Neural progenitor cell (in vitro differentiated cells): Measurements from ENCODE around the gene CNGA1. TPM values are rescaled to one million over a fixed set of nuclear protein-coding genes. Genes with fewer than 3 reads are reported as not detected.

Experiments used
- DNase-seq: peaks from one replicate; pipeline ENCODE4 v3.0.0-alpha.2; 2016; ENCODE audit warnings: low spot score
- H2AFZ ChIP-seq: fragments of 200-600 bp; sonication (generic); replicated peaks from 2 replicates; pipeline ENCODE4 v1.6.1; 2016; ENCODE audit warnings: antibody characterized with exemption
- H3F3A ChIP-seq: fragments of 200-600 bp; sonication (generic); 2 replicates; pipeline ENCODE4 v1.6.1; 2016; ENCODE audit warnings: antibody characterized with exemption, low read depth
- H3K27ac ChIP-seq: fragments of 200-600 bp; sonication (generic); 2 replicates; pipeline ENCODE4 v1.5.1; 2016; ENCODE audit warnings: mild to moderate bottlenecking
- H3K27me3 ChIP-seq: fragments of 200-600 bp; sonication (generic); 2 replicates; pipeline ENCODE4 v1.6.1; 2016; ENCODE audit warnings: mild to moderate bottlenecking, moderate library complexity
- H3K36me3 ChIP-seq: fragments of 200-600 bp; sonication (generic); 2 replicates; pipeline ENCODE4 v1.5.1; 2016
- H3K4me1 ChIP-seq: fragments of 200-600 bp; sonication (generic); 2 replicates; pipeline ENCODE4 v1.6.1; 2016; ENCODE audit warnings: mixed run types
- H3K4me2 ChIP-seq: fragments of 200-600 bp; sonication (generic); 2 replicates; pipeline ENCODE4 v1.6.1; 2016
- H3K4me3 ChIP-seq: fragments of 200-600 bp; sonication (generic); 2 replicates; pipeline ENCODE4 v1.5.1; 2016
- H3K79me2 ChIP-seq: fragments of 200-600 bp; sonication (generic); 2 replicates; pipeline ENCODE4 v1.6.1; 2016; ENCODE audit warnings: low read depth
- H3K9ac ChIP-seq: fragments of 200-600 bp; sonication (generic); 2 replicates; pipeline ENCODE4 v1.6.1; 2016
- H3K9me3 ChIP-seq: fragments of 200-600 bp; sonication (generic); 2 replicates; pipeline ENCODE4 v1.5.1; 2016; ENCODE audit warnings: low read depth
- H4K20me1 ChIP-seq: fragments of 200-600 bp; sonication (generic); 2 replicates; pipeline ENCODE4 v1.6.1; 2016; ENCODE audit warnings: low read depth
- H3K27ac Mint-ChIP-seq: 3 replicates; pipeline ENCODE4 v1.8.0; 2021; ENCODE audit warnings: mixed read lengths
- H3K27me3 Mint-ChIP-seq: 2 replicates; pipeline ENCODE4 v1.8.0; 2022; ENCODE audit warnings: low read depth, mild to moderate bottlenecking, inconsistent platforms, moderate library complexity, mixed read lengths; ENCODE audit not compliant: insufficient read depth
- H3K36me3 Mint-ChIP-seq: 3 replicates; pipeline ENCODE4 v1.8.0; 2021; ENCODE audit warnings: mixed read lengths
- H3K4me1 Mint-ChIP-seq: 3 replicates; pipeline ENCODE4 v1.8.0; 2021; ENCODE audit warnings: mixed read lengths
- H3K4me3 Mint-ChIP-seq: 3 replicates; pipeline ENCODE4 v1.8.0; 2021; ENCODE audit warnings: mild to moderate bottlenecking, moderate library complexity, mixed read lengths
- H3K9me3 Mint-ChIP-seq: 3 replicates; pipeline ENCODE4 v1.8.0; 2020; ENCODE audit warnings: mixed read lengths
- EZH2 ChIP-seq: fragments of 200-600 bp; sonication (generic); IDR thresholded peaks from 2 replicates; pipeline ENCODE4 v1.6.1; 2017; ENCODE audit warnings: antibody characterized with exemption, mild to moderate bottlenecking, moderate library complexity
- EZH2phosphoT487 ChIP-seq: fragments of 200-600 bp; sonication (generic); IDR thresholded peaks from 2 replicates; pipeline ENCODE4 v1.6.1; 2017; ENCODE audit warnings: antibody characterized with exemption
- total RNA-seq: library from RNA; depleted of rRNA; stranded (reverse); fragments of >200 nt; gene quantifications from 2 replicates; pipeline ENCODE4 v1.2.3, GENCODE V29; 2015; ENCODE audit warnings: low replicate concordance
- TF ChIP-seq, protein P1 (sequence below): fragments of 200-600 bp; sonication (generic); IDR thresholded peaks from 2 replicates; pipeline ENCODE4 v1.5.1; 2017; ENCODE audit warnings: antibody characterized with exemption, mild to moderate bottlenecking

CNGA1 gene
- total RNA-seq, 1 donor from 2014 or later = 0.37 TPM

GRCh38 chr4:47939456-47939855 lies 77.0 kb downstream of the CNGA1 start:
- no peaks in the 10 kb centered on the region for H3K27me3 ChIP-seq
- H3K4me3 ChIP-seq = no peak overlapping the region
- no peaks in the 10 kb centered on the region for H4K20me1 ChIP-seq
- no peaks in the 10 kb centered on the region for H3K79me2 ChIP-seq
- no peak overlapping the region for H3K27ac Mint-ChIP-seq
- H3K4me1 Mint-ChIP-seq = peaks cover 4% of the 10 kb centered on the region
- no peak overlapping the region for H3K9ac ChIP-seq
- peaks cover 25% of the 10 kb centered on the region for H3K4me1 ChIP-seq
- no peak for DNase-seq
- no peaks in the 10 kb centered on the region for H3K9me3 ChIP-seq
- peaks cover 7% of the 10 kb centered on the region for H3F3A ChIP-seq
- H2AFZ ChIP-seq = no peak overlapping the region
- H3K36me3 ChIP-seq = no peaks in the 10 kb centered on the region
- no peaks in the 10 kb centered on the region for H3K36me3 Mint-ChIP-seq
- H3K27me3 Mint-ChIP-seq = peaks cover 2% of the 10 kb centered on the region
- H3K9me3 Mint-ChIP-seq = no peaks in the 10 kb centered on the region
- no peak overlapping the region for H3K4me3 Mint-ChIP-seq
- TF ChIP-seq EZH2 (no peak), EZH2phosphoT487 (no peak)
- TF ChIP-seq, protein P1, sequence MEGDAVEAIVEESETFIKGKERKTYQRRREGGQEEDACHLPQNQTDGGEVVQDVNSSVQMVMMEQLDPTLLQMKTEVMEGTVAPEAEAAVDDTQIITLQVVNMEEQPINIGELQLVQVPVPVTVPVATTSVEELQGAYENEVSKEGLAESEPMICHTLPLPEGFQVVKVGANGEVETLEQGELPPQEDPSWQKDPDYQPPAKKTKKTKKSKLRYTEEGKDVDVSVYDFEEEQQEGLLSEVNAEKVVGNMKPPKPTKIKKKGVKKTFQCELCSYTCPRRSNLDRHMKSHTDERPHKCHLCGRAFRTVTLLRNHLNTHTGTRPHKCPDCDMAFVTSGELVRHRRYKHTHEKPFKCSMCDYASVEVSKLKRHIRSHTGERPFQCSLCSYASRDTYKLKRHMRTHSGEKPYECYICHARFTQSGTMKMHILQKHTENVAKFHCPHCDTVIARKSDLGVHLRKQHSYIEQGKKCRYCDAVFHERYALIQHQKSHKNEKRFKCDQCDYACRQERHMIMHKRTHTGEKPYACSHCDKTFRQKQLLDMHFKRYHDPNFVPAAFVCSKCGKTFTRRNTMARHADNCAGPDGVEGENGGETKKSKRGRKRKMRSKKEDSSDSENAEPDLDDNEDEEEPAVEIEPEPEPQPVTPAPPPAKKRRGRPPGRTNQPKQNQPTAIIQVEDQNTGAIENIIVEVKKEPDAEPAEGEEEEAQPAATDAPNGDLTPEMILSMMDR = no peak
- H3K4me2 ChIP-seq = no peak overlapping the region
- no peak overlapping the region for H3K27ac ChIP-seq

DNA sequence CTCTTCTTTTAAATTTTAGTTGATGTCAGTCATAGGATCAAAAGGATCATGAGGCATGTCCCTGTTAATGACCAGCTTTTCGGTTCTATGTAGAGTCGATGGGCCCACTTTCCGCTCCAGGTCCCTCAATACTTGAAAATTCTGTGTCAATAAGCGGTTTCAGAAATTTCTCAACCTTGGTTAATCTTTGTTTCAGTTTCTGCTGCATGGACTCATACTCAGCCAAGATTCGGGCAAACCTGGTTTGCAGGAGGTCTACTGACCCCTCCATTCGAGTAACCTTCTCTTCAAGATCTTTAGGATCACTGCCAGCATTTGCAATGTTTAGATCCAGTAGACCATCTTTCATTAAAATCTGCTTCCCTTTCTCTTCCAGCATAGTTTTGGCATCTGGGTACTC lies 80.1 kb downstream of the CNGA1 start:
- Histone ChIP-seq H3K79me2 (no peaks in the 10 kb centered on the region), H2AFZ (no peak overlapping the region), H3K4me2 (no peak overlapping the region), H3K36me3 (no peaks in the 10 kb centered on the region), H3K27me3 (no peaks in the 10 kb centered on the region), H3K27ac (no peak overlapping the region), H3K4me1 (no peaks in the 10 kb centered on the region), H3F3A (no peaks in the 10 kb centered on the region), H3K9me3 (no peaks in the 10 kb centered on the region), H4K20me1 (no peaks in the 10 kb centered on the region), H3K4me3 (no peak overlapping the region), H3K9ac (no peak overlapping the region)
- H3K36me3 Mint-ChIP-seq = no peaks in the 10 kb centered on the region
- no peak overlapping the region for H3K27ac Mint-ChIP-seq
- H3K4me1 Mint-ChIP-seq = no peaks in the 10 kb centered on the region
- no peaks in the 10 kb centered on the region for H3K9me3 Mint-ChIP-seq
- TF ChIP-seq, protein P1 = no peak
- no peak for TF ChIP-seq EZH2phosphoT487
- no peak for TF ChIP-seq EZH2
- no peak for DNase-seq
- peaks cover 5% of the 10 kb centered on the region for H3K27me3 Mint-ChIP-seq
- no peak overlapping the region for H3K4me3 Mint-ChIP-seq

DNA sequence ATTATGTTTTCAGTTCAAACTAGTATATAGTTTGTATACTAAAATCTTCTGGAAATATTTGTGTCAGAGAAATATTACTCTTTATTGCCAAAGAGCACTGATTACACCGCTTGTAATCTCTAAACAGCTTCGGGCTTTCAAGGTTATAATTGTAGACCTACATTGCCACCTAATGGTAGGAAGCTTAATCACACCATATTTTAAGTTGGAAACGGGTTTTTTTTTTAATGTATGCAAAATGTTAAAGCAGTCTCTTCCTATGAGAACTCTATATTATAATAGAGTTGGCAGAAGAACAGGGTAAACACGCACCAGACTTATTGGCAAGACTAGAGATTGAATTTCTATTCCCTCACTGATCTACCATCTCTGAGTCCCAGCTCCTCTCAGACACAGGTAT lies 82.6 kb downstream of the CNGA1 start:
- no peaks in the 10 kb centered on the region for H3K9me3 Mint-ChIP-seq

More for the DNA sequence above, 82.6 kb downstream of the CNGA1 start:
- Histone ChIP-seq H3K9ac (no peak overlapping the region), H3K27me3 (no peaks in the 10 kb centered on the region), H3K36me3 (no peaks in the 10 kb centered on the region), H3K79me2 (no peaks in the 10 kb centered on the region), H3K4me3 (no peak overlapping the region), H3K4me2 (no peak overlapping the region), H3K9me3 (no peaks in the 10 kb centered on the region), H3K27ac (no peak overlapping the region), H3K4me1 (no peaks in the 10 kb centered on the region), H3F3A (no peaks in the 10 kb centered on the region), H2AFZ (no peak overlapping the region), H4K20me1 (no peaks in the 10 kb centered on the region)
- peak; percentile 53 for DNase-seq
- no peaks in the 10 kb centered on the region for H3K4me1 Mint-ChIP-seq
- TF ChIP-seq EZH2 = no peak
- TF ChIP-seq, protein P1 = peak; percentile 77
- H3K27ac Mint-ChIP-seq = no peak overlapping the region
- no peak overlapping the region for H3K4me3 Mint-ChIP-seq
- peaks cover 5% of the 10 kb centered on the region for H3K27me3 Mint-ChIP-seq
- H3K36me3 Mint-ChIP-seq = no peaks in the 10 kb centered on the region
